GM10266 (cell line): Measurements from ENCODE around the gene TTC28.
"Not testable (repeated sequence)": the region's sequence is repeated elsewhere in the genome, so short reads cannot be mapped to it uniquely, and the experiment has no call there.

Experiments
- DNase-seq: peaks from one replicate; pipeline ENCODE4 v3.0.0; 2012; ENCODE audit errors: extremely low spot score
- TF ChIP-seq, protein P1 (sequence below): IDR thresholded peaks from 2 replicates; pipeline ENCODE4 v1.5.1; 2012; ENCODE audit warnings: mild to moderate bottlenecking, low read depth; ENCODE audit not compliant: control insufficient read depth, insufficient read depth; ENCODE audit errors: missing control alignments

Gene TTC28

DNA sequence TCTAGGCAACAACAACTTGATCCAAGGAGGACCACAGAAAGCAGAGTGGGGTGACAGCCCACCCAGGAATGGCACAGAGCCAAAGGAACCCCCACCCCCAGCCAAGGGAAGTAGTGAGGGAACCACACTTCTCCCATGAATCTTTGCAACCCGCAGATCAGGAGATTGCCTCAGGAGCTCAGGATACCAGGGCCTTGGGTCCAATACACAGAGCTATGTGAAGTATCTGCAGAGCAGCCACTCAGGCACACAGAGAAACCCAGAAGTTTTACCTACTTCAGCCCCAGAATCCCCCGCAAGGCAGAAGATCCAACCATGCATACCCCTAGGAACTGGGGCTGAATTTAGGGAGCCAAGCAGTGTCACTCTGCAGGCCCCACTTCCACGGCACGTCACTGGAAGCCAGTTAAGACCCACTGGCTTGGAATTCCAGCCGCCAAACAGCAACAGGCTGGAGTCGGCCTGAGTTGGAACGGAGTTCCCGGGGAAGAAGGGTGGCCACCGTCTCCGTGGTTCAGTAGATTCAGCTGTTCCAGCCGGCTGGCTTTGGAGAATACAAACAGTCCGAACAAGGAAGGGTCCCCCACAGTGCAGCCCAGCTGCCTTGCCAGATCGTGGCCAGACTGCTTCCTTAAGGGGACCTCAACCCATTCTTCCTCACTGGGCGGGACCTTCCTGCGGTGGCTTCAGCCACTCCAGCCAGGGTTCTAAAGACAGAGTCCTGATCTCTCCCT lies 174.1 kb downstream of the TTC28 start:
- TF ChIP-seq, protein P1, sequence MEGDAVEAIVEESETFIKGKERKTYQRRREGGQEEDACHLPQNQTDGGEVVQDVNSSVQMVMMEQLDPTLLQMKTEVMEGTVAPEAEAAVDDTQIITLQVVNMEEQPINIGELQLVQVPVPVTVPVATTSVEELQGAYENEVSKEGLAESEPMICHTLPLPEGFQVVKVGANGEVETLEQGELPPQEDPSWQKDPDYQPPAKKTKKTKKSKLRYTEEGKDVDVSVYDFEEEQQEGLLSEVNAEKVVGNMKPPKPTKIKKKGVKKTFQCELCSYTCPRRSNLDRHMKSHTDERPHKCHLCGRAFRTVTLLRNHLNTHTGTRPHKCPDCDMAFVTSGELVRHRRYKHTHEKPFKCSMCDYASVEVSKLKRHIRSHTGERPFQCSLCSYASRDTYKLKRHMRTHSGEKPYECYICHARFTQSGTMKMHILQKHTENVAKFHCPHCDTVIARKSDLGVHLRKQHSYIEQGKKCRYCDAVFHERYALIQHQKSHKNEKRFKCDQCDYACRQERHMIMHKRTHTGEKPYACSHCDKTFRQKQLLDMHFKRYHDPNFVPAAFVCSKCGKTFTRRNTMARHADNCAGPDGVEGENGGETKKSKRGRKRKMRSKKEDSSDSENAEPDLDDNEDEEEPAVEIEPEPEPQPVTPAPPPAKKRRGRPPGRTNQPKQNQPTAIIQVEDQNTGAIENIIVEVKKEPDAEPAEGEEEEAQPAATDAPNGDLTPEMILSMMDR: no peak
- DNase-seq: no peak

DNA sequence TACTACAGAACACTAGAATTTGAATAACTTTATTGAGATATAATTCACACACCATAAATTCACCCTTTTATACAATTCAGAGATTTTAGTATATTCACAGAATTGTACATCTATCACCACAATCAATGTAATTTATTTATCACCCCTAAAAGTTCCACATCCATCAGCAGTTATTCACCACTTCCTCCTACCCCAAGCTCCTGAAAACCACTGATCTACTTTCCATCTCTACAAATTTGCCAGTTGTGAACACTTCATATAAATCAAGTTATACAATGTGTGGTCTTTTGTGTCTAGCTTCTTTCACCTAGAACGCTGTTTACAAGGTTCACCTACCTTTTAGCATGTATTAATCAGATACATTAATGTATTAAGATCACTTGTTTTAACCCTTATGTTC lies 179.6 kb downstream of the TTC28 start:
- TF ChIP-seq, protein P1: no peak
- DNase-seq: no peak

DNA sequence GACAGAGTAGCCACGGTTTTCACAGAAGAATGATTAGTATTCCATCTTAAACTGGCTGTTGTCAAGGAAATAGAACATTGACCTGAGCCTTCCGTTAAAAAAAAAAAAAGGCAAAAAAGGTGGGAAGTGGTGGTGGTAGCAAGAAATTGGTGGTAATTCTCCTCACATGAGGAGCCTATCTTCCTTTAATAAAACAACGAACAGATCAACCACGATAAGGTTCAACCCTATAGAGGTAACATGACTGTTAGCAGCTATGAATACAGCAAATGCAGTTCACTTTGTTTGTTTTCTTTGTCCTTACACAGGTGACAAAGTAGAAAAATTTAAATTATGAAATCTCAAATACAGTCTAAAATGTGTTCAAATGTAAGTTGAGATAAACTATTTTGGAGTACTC lies 181.6 kb downstream of the TTC28 start:
- DNase-seq: no peak
- TF ChIP-seq, protein P1: no peak

DNA sequence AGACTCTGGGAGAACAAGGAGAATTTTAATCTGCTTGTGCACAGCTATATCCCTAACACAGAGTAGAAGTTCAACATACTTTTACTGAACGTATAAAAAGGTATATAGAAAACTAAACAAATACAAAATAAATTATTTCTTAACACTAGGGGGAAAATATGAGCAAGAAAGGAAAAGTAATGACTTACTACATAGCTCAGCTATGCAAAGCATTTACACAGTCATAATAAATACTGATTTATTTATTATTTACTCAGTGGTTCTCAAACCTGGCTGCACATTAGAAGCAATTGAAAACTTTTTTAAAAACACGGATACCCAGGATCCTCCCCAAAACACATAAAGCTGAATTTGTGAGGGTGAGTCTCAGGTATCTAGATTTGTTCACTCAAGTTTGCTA lies 182.5 kb downstream of the TTC28 start:
- DNase-seq: no peak
- TF ChIP-seq, protein P1: no peak

DNA sequence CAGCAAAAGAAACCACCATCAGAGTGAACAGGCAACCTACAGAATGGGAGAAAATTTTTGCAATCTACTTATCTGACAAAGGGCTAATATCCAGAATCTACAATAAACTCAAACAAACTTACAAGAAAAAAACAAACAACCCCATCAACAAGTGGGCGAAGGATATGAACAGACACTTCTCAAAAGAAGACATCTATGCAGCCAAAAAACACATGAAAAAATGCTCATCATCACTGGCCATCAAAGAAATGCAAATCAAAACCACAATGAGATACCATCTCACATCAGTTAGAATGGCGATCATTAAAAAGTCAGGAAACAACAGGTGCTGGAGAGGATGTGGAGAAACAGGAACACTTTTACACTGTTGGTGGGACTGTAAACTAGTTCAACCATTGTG lies 188.4 kb downstream of the TTC28 start:
- DNase-seq: not testable (repeated sequence)

DNA sequence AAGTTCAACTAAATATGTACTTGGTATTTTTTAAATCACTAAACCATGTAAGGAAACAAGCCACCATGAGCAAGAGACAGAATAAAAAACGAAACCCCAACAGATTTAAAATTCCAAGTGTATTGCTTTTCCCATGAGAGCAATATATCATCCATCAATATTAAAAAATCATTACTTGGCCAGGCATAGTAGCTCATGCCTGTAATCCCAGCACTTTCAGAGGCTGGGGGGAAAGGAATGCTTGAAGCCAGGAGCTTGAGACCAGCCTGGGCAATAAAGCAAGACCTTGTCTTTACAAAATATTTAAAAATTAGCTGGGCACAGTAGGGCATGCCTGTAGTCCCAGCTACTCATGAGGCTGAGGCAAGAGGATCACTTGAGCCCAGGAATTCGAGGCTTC lies 190.8 kb downstream of the TTC28 start:
- DNase-seq: no peak
- TF ChIP-seq, protein P1: no peak

DNA sequence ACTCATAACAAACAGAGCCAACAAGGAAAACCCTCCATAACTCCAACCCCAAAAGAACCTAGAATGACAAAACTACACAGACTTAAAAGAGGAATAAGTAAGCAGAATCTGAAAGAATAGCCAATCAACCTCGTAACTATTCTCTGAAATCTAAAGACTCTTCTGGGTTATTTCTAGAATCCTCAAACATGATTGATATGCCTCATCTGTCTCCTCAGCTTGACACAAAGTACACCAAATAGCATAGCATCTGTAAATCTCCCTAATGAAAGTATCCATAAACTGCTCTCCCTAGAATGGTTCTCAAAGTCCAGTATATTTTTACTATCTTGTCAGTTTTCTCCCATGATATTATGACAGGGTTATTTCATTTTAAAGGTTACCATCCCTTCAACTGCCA lies 195.0 kb downstream of the TTC28 start:
- TF ChIP-seq, protein P1: no peak
- no peak for DNase-seq

DNA sequence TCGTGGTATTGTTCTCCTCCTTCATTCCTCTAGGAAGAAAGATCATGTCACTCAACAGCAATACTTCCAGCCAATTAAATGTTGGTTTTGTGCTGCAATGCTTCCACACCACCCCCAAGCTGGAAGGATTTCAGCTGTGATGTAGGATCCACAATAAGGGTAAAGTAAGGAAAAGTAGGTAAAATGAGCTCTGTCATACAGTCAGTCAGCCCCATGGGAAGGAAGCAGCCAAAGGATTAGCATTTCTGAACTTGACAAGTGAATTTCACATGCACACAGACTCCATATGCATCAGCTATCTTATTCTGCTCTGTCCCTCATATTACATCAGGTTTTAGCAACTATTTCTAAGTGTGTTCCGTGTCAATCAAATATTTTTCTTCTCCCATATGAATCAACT lies 197.9 kb downstream of the TTC28 start:
- DNase-seq: no peak
- TF ChIP-seq, protein P1: no peak
